Trophoblast cell (in vitro differentiated cells and primary cell): Measurements from ENCODE around the gene FAM161A.

Source experiments
- DNase-seq, 2 donors: peaks; one replicate each; pipeline ENCODE4 v3.0.0-alpha.2; 2016
- H2AFZ ChIP-seq: 2 replicates; pipeline ENCODE4 v1.6.1; 2013; ENCODE audit warnings: low read length, moderate library complexity, mild to moderate bottlenecking; ENCODE audit not compliant: insufficient read depth, poor library complexity
- H2AK5ac ChIP-seq: 2 replicates; pipeline ENCODE4 v1.6.1; 2013; ENCODE audit warnings: mild to moderate bottlenecking, low read length
- H2BK120ac ChIP-seq: 2 replicates; pipeline ENCODE4 v1.6.1; 2013; ENCODE audit warnings: low read length, mild to moderate bottlenecking, moderate library complexity; ENCODE audit not compliant: insufficient read depth, poor library complexity
- H2BK12ac ChIP-seq: 2 replicates; pipeline ENCODE4 v1.6.1; 2013; ENCODE audit warnings: mild to moderate bottlenecking, low read length, moderate library complexity
- H2BK5ac ChIP-seq: 2 replicates; pipeline ENCODE4 v1.6.1; 2013; ENCODE audit warnings: low read length, low read depth, moderate library complexity, mild to moderate bottlenecking; ENCODE audit not compliant: poor library complexity
- H3K14ac ChIP-seq: 2 replicates; pipeline ENCODE4 v1.6.1; 2013; ENCODE audit warnings: mild to moderate bottlenecking, low read length
- H3K18ac ChIP-seq: 2 replicates; pipeline ENCODE4 v1.6.1; 2013; ENCODE audit warnings: mild to moderate bottlenecking, low read length
- H3K23ac ChIP-seq: 2 replicates; pipeline ENCODE4 v1.6.1; 2013; ENCODE audit warnings: low read length
- H3K27ac ChIP-seq: 2 replicates; pipeline ENCODE4 v1.5.1; 2013; ENCODE audit warnings: low read depth, mild to moderate bottlenecking, inconsistent platforms, low read length, moderate library complexity
- H3K27me3 ChIP-seq: 2 replicates; pipeline ENCODE4 v1.6.1; 2013; ENCODE audit warnings: inconsistent platforms, mild to moderate bottlenecking, low read length, moderate library complexity; ENCODE audit not compliant: insufficient read depth
- H3K36me3 ChIP-seq, 2 experiments: 1 replicate in 1 of 2; 2 replicates in 1 of 2; pipeline ENCODE4 v1.6.1; 2013; ENCODE audit warnings: low read length in 2 of 2, mild to moderate bottlenecking in 2 of 2, moderate library complexity in 1 of 2; ENCODE audit not compliant: insufficient read depth in 2 of 2, control insufficient read depth in 1 of 2
- H3K4ac ChIP-seq: 2 replicates; pipeline ENCODE4 v1.6.1; 2013; ENCODE audit warnings: low read depth, mild to moderate bottlenecking, low read length, moderate library complexity
- H3K4me1 ChIP-seq, 2 experiments: 1 replicate in 1 of 2; 2 replicates in 1 of 2; pipeline ENCODE4 v1.6.1; 2013; ENCODE audit warnings: low read length in 2 of 2, mild to moderate bottlenecking in 2 of 2, moderate library complexity in 1 of 2; ENCODE audit not compliant: insufficient read depth in 2 of 2, control insufficient read depth in 1 of 2
- H3K4me2 ChIP-seq: 2 replicates; pipeline ENCODE4 v1.6.1; 2013; ENCODE audit warnings: inconsistent platforms, mild to moderate bottlenecking, low read length, moderate library complexity
- H3K4me3 ChIP-seq: 2 replicates; pipeline ENCODE4 v1.5.1; 2013; ENCODE audit warnings: mild to moderate bottlenecking, low read depth, low read length, inconsistent platforms
- H3K79me1 ChIP-seq: one replicate; pipeline ENCODE4 v1.6.1; 2013; ENCODE audit warnings: low read length
- H3K79me2 ChIP-seq: 2 replicates; pipeline ENCODE4 v1.6.1; 2013; ENCODE audit warnings: low read length, mild to moderate bottlenecking; ENCODE audit not compliant: control insufficient read depth, insufficient read depth, poor library complexity
- H3K9ac ChIP-seq: 2 replicates; pipeline ENCODE4 v1.6.1; 2013; ENCODE audit warnings: mild to moderate bottlenecking, low read length
- H3K9me3 ChIP-seq: 2 replicates; pipeline ENCODE4 v1.6.1; 2013; ENCODE audit warnings: low read depth, mild to moderate bottlenecking, control low read depth, inconsistent platforms, low read length; ENCODE audit not compliant: insufficient read depth
- H4K12ac ChIP-seq: 2 replicates; pipeline ENCODE4 v1.6.1; 2013; ENCODE audit warnings: low read depth, mild to moderate bottlenecking, low read length, moderate library complexity
- H4K8ac ChIP-seq: 2 replicates; pipeline ENCODE4 v1.6.1; 2013; ENCODE audit warnings: low read depth, mild to moderate bottlenecking, low read length, moderate library complexity
- H4K91ac ChIP-seq: one replicate; pipeline ENCODE4 v1.6.1; 2013; ENCODE audit warnings: low read depth, mild to moderate bottlenecking, low read length, moderate library complexity
- WGBS: extraction: QIAGEN DNeasy Blood & Tissue Kit; methylation state at CpG from one replicate; pipeline ENCODE4 v1.1.7; 2013; ENCODE audit warnings: missing lambda C conversion rate; ENCODE audit not compliant: insufficient read length, insufficient coverage; ENCODE audit errors: extremely low coverage; 5-methylcytosine and 5-hydroxymethylcytosine counted together

Gene FAM161A

DNA sequence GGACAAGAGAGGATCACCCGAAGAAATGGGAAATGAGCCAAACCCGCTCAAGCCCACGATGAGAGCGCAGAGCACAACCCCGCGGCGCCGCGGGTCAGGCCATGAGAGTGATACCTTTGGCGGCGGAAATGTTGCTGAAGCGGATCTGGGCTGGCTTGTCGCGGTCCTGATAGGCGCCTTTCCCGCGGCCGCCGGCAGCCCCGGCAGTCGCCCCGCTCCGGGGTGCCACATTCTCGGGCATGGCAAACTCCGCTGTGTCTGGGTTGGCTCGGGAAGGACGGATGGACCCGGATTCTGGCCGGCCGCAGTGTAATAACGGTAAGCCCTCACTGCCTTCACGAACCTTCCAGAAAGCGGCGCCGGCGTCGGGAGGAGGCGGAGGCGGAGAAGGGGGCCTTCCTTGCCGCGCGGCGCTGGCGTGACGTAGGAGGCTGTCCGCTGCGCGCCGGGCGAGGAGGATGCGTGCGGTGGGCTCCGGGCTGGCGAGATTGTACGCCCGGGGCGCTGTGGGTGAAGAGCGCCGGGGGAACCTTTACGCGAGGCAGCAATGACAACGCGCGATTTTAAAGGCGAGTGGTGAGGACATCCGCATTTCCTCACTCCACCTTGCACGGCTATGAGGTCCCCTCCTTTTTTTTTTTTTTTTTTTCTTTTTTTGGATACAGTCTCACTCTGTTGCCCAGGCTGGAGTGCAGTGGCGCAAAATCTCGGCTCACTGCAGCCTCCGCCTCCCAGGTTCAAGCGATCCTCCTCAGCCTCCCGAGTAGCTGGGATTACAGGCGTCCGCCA, 34.6 kb upstream of the FAM161A start, which contains the start of gene CCT4:
Gene CCT4 (minus strand): TSS at position 390 of the 789 bp plus-strand sequence. CDS start 149 bp downstream, at position 241.
- Histone ChIP-seq H3K4me3 (peak within 1 kb of the TSS; percentile 85), H4K8ac (peak within 1 kb of the TSS; percentile 98), H3K4me2 (peak within 1 kb of the TSS; percentile 86), H3K27me3 (no peaks in the 10 kb centered on the region), H3K9me3 (no peaks in the 10 kb centered on the region), H3K23ac (no peak within 1 kb of the TSS), H3K79me1 (peaks cover 12% of the 10 kb centered on the region), H3K18ac (peak within 1 kb of the TSS; percentile 63), H3K4me1 (peaks cover 7 to 9% of the 10 kb centered on the region in 2 experiments), H2BK12ac (peak within 1 kb of the TSS; percentile 65), H2BK120ac (peak within 1 kb of the TSS; percentile 50), H2AFZ (peak within 1 kb of the TSS; percentile 97), H3K79me2 (peaks cover 24% of the 10 kb centered on the region), H3K14ac (peak within 1 kb of the TSS; percentile 46), H2BK5ac (peak within 1 kb of the TSS; percentile 55), H3K27ac (peak within 1 kb of the TSS; percentile 68), H4K91ac (peak within 1 kb of the TSS; percentile 85), H3K36me3 (peaks cover 10 to 14% of the 10 kb centered on the region in 2 experiments), H3K9ac (peak within 1 kb of the TSS; percentile 94), H3K4ac (peak within 1 kb of the TSS; percentile 99), H4K12ac (peak within 1 kb of the TSS; percentile 99), H2AK5ac (peak within 1 kb of the TSS; percentile 49)
- peak; percentile 71 to 90 for DNase-seq
- WGBS, result no CpG with 5 or more reads among the region's 74 CpGs

DNA sequence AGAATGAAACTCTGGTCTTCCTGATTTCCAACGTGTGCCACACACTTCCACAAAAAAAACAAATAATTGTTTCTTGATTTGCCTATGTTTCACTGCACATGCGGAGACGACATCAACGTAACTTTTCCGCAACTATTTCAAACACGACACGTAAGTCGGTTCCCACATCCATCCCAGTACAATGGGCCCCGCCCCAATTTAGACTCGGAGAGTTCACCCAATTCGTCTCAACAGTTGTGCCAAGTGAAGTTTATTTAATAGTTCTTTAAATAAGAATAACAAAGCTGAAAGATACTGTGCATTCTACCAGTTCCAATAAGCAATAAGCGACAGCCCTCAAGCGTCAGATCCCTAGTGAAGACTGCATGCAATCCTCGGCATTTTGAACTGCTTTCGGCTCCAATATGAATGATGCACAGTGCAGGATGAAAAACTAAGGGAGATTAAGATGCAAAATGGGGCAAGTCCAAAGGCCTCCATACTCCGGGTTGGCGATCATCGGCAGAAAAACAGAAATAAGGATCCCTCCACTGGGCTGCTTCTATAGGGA, 33.9 kb upstream of the FAM161A start:
- H4K8ac ChIP-seq, result peak overlapping the region; percentile 98
- peak overlapping the region; percentile 99 for H4K12ac ChIP-seq
- H4K91ac ChIP-seq, result peak overlapping the region; percentile 85
- H3K79me2 ChIP-seq, result peaks cover 24% of the 10 kb centered on the region
- peak overlapping the region; percentile 86 for H3K4me2 ChIP-seq
- peak overlapping the region; percentile 99 for H3K4ac ChIP-seq
- H2BK120ac ChIP-seq, result peak overlapping the region; percentile 50
- WGBS, result no CpG with 5 or more reads among the region's 18 CpGs
- peak overlapping the region; percentile 46 for H3K14ac ChIP-seq
- peak overlapping the region; percentile 63 for H3K18ac ChIP-seq
- peak in 1 of 2 donors; percentile 55 for DNase-seq
- no peaks in the 10 kb centered on the region for H3K9me3 ChIP-seq
- H2AFZ ChIP-seq, result peak overlapping the region; percentile 97
- H3K27me3 ChIP-seq, result no peaks in the 10 kb centered on the region
- peak overlapping the region; percentile 49 for H2AK5ac ChIP-seq
- H3K23ac ChIP-seq, result no peak overlapping the region
- peak overlapping the region; percentile 68 for H3K27ac ChIP-seq
- no peak overlapping the region for H2BK12ac ChIP-seq
- peak overlapping the region; percentile 55 for H2BK5ac ChIP-seq
- peak overlapping the region; percentile 85 for H3K4me3 ChIP-seq
- H3K79me1 ChIP-seq, result peaks cover 12% of the 10 kb centered on the region
- peaks cover 14 to 18% of the 10 kb centered on the region in 2 experiments for H3K36me3 ChIP-seq
- H3K4me1 ChIP-seq, result peaks cover 7 to 9% of the 10 kb centered on the region in 2 experiments
- H3K9ac ChIP-seq, result peak overlapping the region; percentile 94

DNA sequence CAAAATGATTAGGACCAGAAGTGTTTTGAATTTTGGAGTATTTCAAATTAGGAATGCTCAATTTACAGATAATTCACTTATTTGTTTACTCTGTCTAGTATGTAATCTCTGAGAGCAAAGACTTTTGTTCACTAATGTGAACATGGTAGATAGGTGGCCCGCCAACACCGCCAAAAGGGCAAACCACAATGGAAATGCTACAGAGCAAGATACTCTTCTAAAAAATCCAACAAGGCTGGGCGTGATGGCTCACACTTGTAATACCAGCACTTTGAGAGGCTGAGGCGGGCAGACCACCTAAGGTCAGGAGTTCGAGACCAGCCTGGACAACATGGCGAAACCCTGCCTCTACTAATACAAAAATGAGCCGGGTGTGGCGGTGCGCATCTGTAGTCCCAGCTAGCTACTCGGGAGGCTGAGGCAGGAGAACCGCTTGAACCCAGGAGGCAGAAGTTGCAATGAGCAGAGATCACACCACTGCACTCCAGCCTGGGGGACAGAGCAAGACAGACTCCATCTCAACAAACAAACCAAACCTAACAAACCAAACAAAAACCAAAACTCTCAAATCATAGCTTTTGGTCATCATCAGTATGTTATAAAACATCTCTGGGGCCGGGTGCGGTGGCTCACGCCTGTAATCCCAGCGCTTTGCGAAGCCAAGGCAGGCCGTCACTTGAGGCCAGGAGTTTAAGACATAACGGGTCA, 32.2 kb upstream of the FAM161A start:
- Histone ChIP-seq H4K91ac (no peak overlapping the region), H3K4me1 (peaks cover 7 to 9% of the 10 kb centered on the region in 2 experiments), H2BK5ac (no peak overlapping the region), H3K4me3 (no peak overlapping the region), H3K27me3 (no peaks in the 10 kb centered on the region), H3K79me2 (peaks cover 24% of the 10 kb centered on the region), H3K27ac (no peak overlapping the region), H3K4ac (peak overlapping the region; percentile 99), H3K23ac (no peak overlapping the region), H2BK12ac (no peak overlapping the region), H4K12ac (no peak overlapping the region), H2AFZ (no peak overlapping the region), H3K9ac (no peak overlapping the region), H3K36me3 (peaks cover 22 to 25% of the 10 kb centered on the region in 2 experiments), H3K9me3 (no peaks in the 10 kb centered on the region), H2AK5ac (no peak overlapping the region), H2BK120ac (no peak overlapping the region), H4K8ac (no peak overlapping the region), H3K4me2 (peak overlapping the region; percentile 86), H3K79me1 (peaks cover 12% of the 10 kb centered on the region), H3K14ac (no peak overlapping the region), H3K18ac (no peak overlapping the region)
- no CpG with 5 or more reads among the region's 18 CpGs for WGBS
- no peak for DNase-seq

GRCh38 chr2:61882850-61883249, 29.0 kb upstream of the FAM161A start:
- H3K79me1 ChIP-seq, result peaks cover under 1% of the 10 kb centered on the region
- H3K4me1 ChIP-seq, result peaks cover 3 to 5% of the 10 kb centered on the region in 2 experiments
- no peak overlapping the region for H2BK12ac ChIP-seq
- H3K27ac ChIP-seq, result no peak overlapping the region
- no peak overlapping the region for H2AK5ac ChIP-seq
- H4K91ac ChIP-seq, result no peak overlapping the region
- H4K12ac ChIP-seq, result no peak overlapping the region
- no peak overlapping the region for H3K18ac ChIP-seq
- no peak overlapping the region for H2BK120ac ChIP-seq
- WGBS, result no CpG with 5 or more reads among the region's 5 CpGs
- H3K27me3 ChIP-seq, result no peaks in the 10 kb centered on the region
- H3K23ac ChIP-seq, result no peak overlapping the region
- H2AFZ ChIP-seq, result no peak overlapping the region
- no peak overlapping the region for H3K14ac ChIP-seq
- H3K4ac ChIP-seq, result no peak overlapping the region
- no peaks in the 10 kb centered on the region for H3K9me3 ChIP-seq
- no peak overlapping the region for H2BK5ac ChIP-seq
- no peak overlapping the region for H3K4me3 ChIP-seq
- H3K36me3 ChIP-seq, result peaks cover 35 to 40% of the 10 kb centered on the region in 2 experiments
- peaks cover 17% of the 10 kb centered on the region for H3K79me2 ChIP-seq
- no peak for DNase-seq
- no peak overlapping the region for H4K8ac ChIP-seq
- H3K4me2 ChIP-seq, result no peak overlapping the region
- no peak overlapping the region for H3K9ac ChIP-seq
